HG03066 (cell line): Measurements from ENCODE around the gene FARP1.
"Not testable (repeated sequence)": the region's sequence is repeated elsewhere in the genome, so short reads cannot be mapped to it uniquely, and the experiment has no call there.

ENCODE experiments used
- ATAC-seq: cut with Tn5 transposase; IDR thresholded peaks from one replicate; pipeline ENCODE4 v1.9.1; 2021; ENCODE audit warnings: low read depth; ENCODE audit not compliant: unreplicated experiment

Gene FARP1

DNA sequence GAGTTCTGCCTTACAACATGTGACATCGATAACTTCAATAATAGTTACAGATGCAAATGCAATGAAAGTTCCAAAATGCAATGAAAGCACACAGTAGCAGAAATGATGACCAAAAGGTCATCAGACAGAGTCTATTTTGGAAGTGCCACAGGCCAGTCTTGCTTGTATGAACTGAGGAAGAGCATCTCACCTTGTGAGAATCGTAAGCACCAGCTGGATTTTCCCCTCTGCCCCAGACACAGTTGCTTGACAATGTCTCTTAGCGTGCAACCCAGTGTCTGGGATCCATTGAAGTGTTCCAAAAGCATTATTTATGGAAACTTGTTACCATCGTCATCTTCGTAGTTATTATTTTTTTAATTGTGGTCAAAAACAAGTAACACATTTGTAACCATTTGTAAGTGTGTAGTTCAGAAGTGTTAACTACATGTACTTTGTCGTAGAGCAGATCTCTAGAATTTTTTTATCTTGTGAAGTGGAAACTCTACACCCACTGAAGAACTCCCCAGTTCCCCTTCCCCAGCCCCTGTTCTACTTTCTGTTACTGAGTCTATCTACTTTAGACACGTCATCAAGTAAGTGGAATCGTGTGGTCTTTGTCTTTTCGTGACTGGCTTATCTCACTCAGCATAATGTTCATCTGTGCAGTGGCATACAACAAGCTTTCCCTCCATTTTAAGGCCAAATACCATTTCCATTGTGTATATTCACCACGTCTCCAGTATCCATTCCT, 204.2 kb downstream of the FARP1 start:
- ATAC-seq, result no peak

DNA sequence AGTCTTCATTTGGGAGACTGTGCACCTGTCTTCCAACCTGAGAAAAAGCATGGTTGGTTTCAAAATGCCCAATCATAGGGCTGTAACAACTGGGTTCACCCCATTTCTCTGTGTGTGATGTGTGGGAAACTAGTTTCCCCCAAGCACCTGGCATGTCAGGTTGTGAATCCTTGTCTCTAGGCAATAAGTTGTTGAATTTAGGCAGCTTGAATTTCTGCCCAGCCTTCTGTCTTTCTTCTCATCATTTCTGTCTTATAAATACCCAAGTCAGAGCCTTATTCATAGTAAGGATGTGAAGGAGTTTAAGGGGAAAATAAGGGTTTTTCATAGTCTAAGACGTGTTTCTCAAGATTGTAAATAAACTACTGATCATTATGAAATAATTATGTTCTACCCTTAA, 204.9 kb downstream of the FARP1 start:
- no peak for ATAC-seq

GRCh38 chr13:98348466-98349200, 205.7 kb downstream of the FARP1 start:
- ATAC-seq, result no peak

GRCh38 chr13:98349731-98350305, 206.9 kb downstream of the FARP1 start:
- ATAC-seq, result no peak

GRCh38 chr13:98350746-98351330, 207.9 kb downstream of the FARP1 start:
- ATAC-seq, result no peak

GRCh38 chr13:98351636-98352035, 208.7 kb downstream of the FARP1 start:
- no peak for ATAC-seq

GRCh38 chr13:98352226-98352625, 209.3 kb downstream of the FARP1 start:
- no peak for ATAC-seq

DNA sequence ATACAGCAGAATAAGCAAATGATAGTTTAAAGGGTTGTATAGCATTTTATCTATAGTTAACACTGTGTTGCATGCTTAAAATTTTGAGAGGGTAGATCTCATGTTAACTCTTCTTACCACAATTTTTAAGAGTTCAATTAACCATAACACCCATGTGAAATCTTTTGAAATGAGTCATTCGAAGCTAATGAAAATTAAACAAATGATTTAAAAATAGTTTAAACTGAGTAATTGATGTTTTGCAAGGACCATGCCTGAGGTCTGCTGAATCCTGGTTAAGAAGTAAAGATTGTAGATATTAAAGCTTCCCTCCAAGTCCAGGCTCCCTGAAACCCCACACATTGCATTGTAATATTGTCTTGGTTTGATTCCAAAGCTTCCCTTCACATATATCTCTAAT, 210.9 kb downstream of the FARP1 start:
- no peak for ATAC-seq

GRCh38 chr13:98358937-98359336, 216.0 kb downstream of the FARP1 start:
- ATAC-seq, result no peak

DNA sequence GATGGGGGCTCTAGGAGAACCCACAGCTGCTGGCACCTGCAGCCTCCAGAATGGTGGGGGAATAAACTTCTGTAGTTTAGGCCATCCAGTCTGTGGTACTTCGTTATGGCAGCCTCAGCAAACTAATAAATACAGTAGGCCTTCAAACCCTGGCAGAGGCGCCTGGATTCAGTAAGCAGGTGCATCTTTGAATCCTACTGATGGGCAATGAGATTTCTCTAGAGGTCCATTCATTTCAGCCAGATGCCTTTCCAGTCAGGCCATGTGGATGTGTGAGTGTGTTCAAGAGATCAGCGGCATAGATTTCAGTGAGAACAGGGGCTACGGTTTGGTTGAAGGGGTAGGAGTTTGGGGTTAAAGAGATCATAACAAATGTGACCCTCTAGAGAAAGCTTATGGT, 217.7 kb downstream of the FARP1 start:
- no peak for ATAC-seq

DNA sequence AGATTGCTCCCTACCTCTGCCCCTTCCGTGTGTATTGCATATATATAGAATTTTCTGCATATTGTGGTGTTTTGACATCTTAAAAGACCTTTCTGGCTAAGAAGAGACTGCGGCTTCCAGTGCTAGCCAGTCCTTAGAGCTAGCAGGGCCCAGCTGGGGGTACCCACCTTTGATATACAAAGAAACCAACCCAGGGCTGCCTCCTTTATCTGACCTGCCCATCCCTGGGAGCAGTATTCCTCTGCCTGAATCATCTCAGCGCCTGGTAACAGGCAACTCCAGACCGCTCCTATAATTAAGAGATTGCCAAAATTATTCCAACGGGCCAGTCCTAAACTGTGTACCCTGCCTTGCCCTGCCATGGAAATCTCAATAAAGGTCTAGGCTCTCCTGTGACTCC, 220.4 kb downstream of the FARP1 start:
- no peak for ATAC-seq

DNA sequence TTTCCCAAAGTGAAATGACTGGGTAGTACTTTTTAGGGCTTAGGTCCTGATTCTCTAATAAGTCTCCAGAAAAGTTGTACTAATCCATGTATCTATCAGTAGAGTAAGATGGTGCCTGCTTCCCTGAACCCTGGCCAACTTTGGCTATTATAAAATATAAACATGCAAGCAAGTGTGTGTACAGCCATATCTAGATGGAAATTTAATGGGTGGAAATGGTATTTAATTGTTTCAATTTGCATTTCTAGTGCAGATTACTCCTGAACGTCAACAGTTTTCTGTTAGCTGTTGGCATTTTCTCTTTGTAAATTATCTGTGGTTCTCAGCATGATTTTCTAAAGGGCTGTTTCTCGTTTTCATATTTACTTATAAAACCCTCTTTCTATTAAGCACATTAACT, 221.3 kb downstream of the FARP1 start:
- ATAC-seq, result no peak

DNA sequence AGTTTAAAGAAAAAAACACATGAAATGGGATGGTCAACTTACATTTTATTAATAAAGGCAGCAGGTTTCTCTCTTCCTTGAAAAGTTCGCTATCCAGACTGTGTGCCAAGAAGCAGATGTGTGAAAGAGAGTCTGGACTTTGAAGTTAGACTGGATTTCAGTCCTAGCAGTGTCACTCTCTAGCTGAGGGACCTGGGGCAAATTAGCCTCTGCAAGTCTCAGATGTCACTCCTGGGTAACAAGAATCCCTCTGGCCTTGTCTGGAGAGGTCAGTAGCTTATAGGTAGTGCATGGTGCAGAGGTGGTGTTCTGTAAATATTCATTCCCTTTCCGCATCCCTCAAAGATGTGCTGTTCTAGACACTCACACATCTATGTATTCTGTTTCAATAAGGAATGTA, 221.8 kb downstream of the FARP1 start:
- ATAC-seq, result no peak

- no peak for ATAC-seq
These were observed 222.4 kb downstream of the FARP1 start for GRCh38 chr13:98365302-98365701.

- ATAC-seq, result no peak
These were observed 223.1 kb downstream of the FARP1 start for GRCh38 chr13:98366010-98366409.

DNA sequence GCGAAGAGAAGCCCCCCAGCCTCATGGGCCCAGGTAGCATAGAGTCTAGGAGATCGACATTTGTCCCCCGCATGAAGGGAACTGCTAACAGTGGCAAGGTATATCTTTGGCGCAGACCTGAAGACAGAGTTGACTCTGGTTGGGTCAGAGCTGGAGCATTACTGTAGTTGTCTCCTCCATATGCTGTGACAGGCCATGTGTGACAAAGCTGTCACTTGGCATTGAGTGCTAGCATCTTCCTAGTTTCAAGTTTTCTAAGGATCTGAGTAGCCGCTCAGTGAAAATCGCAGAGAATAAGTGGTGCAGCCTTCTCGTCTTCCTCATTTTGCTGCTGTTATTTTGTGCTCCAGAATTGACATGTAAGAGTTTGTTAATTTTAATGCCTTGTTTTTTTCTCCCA, 223.5 kb downstream of the FARP1 start:
- ATAC-seq, result no peak

DNA sequence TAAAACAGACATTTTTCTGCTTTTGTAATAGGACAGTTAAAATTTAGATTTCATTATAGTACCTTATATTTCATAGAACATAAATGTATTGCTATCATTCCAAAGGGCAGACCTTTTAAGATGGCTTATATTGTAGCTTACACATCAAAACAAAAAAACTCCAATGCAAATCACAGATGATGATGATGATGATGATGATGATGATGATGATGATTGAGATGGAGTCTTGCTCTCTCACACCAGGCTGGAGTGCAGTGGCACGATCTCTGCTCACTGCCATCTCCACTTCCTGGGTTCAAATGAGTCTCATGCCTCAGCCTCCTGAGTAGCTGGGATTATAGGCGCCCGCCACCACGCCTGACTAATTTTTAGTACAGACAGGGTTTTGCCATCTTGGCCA, 224.1 kb downstream of the FARP1 start:
- ATAC-seq, result no peak

- no peak for ATAC-seq
These were observed 225.1 kb downstream of the FARP1 start for GRCh38 chr13:98368019-98368418.

GRCh38 chr13:98369520-98369919, 226.6 kb downstream of the FARP1 start:
- not testable (repeated sequence) for ATAC-seq

- no peak for ATAC-seq
These were observed 227.4 kb downstream of the FARP1 start for GRCh38 chr13:98370261-98370660.

DNA sequence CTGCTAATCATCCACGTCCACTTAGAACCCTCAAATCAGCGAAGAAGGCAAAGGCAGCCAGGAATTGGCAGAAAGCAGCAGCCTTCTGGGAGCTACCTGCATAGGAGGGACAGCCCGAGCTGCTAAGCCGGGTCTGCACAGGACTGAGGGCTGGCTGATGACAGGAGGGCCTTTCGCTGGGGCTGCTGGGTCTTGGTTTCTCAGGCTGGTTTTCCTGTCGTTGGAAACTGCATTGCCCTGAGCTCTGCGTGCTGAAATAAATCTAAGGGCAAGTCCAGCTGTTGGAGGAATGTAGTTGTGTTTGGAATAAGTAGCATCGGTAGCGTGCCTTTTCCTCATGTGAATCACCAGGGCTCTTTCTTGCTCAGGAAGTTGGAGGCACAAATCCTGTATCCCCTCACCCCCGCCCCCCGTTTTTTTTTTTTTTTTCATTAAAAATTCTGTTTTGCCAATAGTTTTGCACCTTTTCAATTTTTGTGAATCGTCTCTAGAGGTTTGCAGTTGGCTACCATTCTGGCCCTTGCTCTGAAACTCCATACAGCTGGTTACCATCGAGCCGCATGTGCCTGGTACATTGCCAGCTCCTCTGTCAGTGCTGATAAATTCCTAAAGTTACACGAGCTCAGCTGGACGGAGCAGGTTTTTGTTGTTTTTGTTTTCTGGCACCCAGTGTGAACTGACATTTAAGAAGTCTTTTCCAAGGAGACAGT, 228.1 kb downstream of the FARP1 start:
- ATAC-seq, result no peak
